H1 (cell line): Measurements from ENCODE around the gene RENBP. TPM values are rescaled to one million over a fixed set of nuclear protein-coding genes. Genes with fewer than 3 reads are reported as not detected.

Experiments
- CTCF ChIA-PET: fragments of 300-600 bp; sonication (Branson Sonifier 250); formaldehyde crosslinking; loops from one replicate; lab custom pipeline; 2021; ENCODE audit not compliant: partially characterized antibody; lab: Charles Lee
- POLR2A ChIA-PET: fragments of 300-600 bp; sonication (Branson Sonifier 250); formaldehyde crosslinking; loops from one replicate; lab custom pipeline; 2021; ENCODE audit warnings: inconsistent platforms; ENCODE audit not compliant: partially characterized antibody; lab: Charles Lee
- DNase-seq, 2 experiments: peaks; one replicate each; pipeline versions ENCODE4 v3.0.0 to v3.0.0-alpha.2; 2010 to 2022; ENCODE audit warnings: low spot score in 2 of 2, low read depth in 1 of 2, mixed read lengths in 1 of 2
- FAIRE-seq: peaks from 2 replicates; lab custom pipeline; 2011; peaks lifted over from hg19 to GRCh38; lab: Jason Lieb, UNC
- H2AFZ ChIP-seq: 2 replicates; pipeline ENCODE4 v1.8.1; 2012; ENCODE audit warnings: low read length, inconsistent platforms
- H2AK5ac ChIP-seq: 2 replicates; pipeline ENCODE4 v1.6.1; 2013; ENCODE audit warnings: low read depth, low read length
- H2BK120ac ChIP-seq: replicated peaks from 2 replicates; pipeline ENCODE3; 2013; ENCODE audit warnings: low read depth, low read length, inconsistent platforms
- H2BK12ac ChIP-seq: 2 replicates; pipeline ENCODE4 v1.6.1; 2013; ENCODE audit warnings: low read depth, low read length
- H2BK15ac ChIP-seq: 2 replicates; pipeline ENCODE4 v1.6.1; 2013; ENCODE audit warnings: low read length
- H2BK20ac ChIP-seq: 2 replicates; pipeline ENCODE4 v1.6.1; 2013; ENCODE audit warnings: low read length
- H2BK5ac ChIP-seq: 2 replicates; pipeline ENCODE4 v1.6.1; 2013; ENCODE audit warnings: low read depth, low read length
- H3K14ac ChIP-seq: 2 replicates; pipeline ENCODE4 v1.6.1; 2013; ENCODE audit warnings: inconsistent platforms; ENCODE audit not compliant: insufficient read length
- H3K18ac ChIP-seq: 2 replicates; pipeline ENCODE4 v1.6.1; 2013; ENCODE audit warnings: low read length; ENCODE audit errors: extremely low read depth
- H3K23ac ChIP-seq: 2 replicates; pipeline ENCODE4 v1.6.1; 2013; ENCODE audit warnings: inconsistent platforms; ENCODE audit not compliant: insufficient read length
- H3K23me2 ChIP-seq: 2 replicates; pipeline ENCODE4 v1.6.1; 2013; ENCODE audit warnings: low read depth, low read length
- H3K27ac ChIP-seq: 2 replicates; pipeline ENCODE4 v1.6.1; 2011; ENCODE audit warnings: low read depth, low read length, inconsistent platforms
- H3K27me3 ChIP-seq, 4 experiments: replicated peaks in 1 of 4; 1 replicate in 1 of 4; 2 replicates in 3 of 4; pipeline versions ENCODE4 v1.6.1 to v1.8.1; 2011 to 2013; ENCODE audit warnings: low read length in 3 of 4, mild to moderate bottlenecking in 3 of 4, inconsistent platforms in 2 of 4, mixed read lengths in 2 of 4, moderate library complexity in 1 of 4; ENCODE audit not compliant: control insufficient read depth in 3 of 4, insufficient read depth in 3 of 4; ENCODE audit errors: extremely low read depth in 1 of 4
- H3K36me3 ChIP-seq, 4 experiments: 2 replicates each; pipeline versions ENCODE4 v1.6.1 to v1.8.1; 2011 to 2013; ENCODE audit warnings: mild to moderate bottlenecking in 4 of 4, low read length in 3 of 4, moderate library complexity in 2 of 4, control low read depth in 1 of 4, inconsistent platforms in 1 of 4; ENCODE audit not compliant: insufficient read depth in 4 of 4, control insufficient read depth in 2 of 4
- H3K4ac ChIP-seq: replicated peaks from 2 replicates; pipeline ENCODE3; 2013; ENCODE audit warnings: low read length, low read depth, mixed read lengths, inconsistent platforms; ENCODE audit not compliant: insufficient read length
- H3K4me1 ChIP-seq, 4 experiments: replicated peaks in 1 of 4; 1 replicate in 1 of 4; 2 replicates in 3 of 4; pipeline versions ENCODE4 v1.6.1 to v1.8.1; 2011 to 2013; ENCODE audit warnings: low read length in 3 of 4, inconsistent platforms in 2 of 4, mixed read lengths in 1 of 4; ENCODE audit not compliant: insufficient read depth in 4 of 4, control insufficient read depth in 3 of 4
- H3K4me2 ChIP-seq, 2 experiments: 2 replicates each; pipeline versions ENCODE4 v1.6.1 to v1.8.1; 2011 to 2013; ENCODE audit warnings: low read depth in 2 of 2, low read length in 2 of 2, control low read depth in 1 of 2, inconsistent platforms in 1 of 2, mild to moderate bottlenecking in 1 of 2; ENCODE audit not compliant: insufficient read depth in 1 of 2
- H3K4me3 ChIP-seq, 4 experiments: fragments of 200-600, 300-600 bp in 1 of 4; sonication (generic), shearing (Covaris generic), sonication (Bioruptor Twin) in 1 of 4; 2 replicates each; pipeline versions ENCODE4 v1.5.1 to v1.8.1; 2011 to 2016; ENCODE audit warnings: low read length in 4 of 4, low read depth in 3 of 4, control low read depth in 2 of 4, inconsistent platforms in 2 of 4, mild to moderate bottlenecking in 2 of 4, mixed read lengths in 1 of 4, moderate library complexity in 1 of 4; ENCODE audit not compliant: insufficient read depth in 2 of 4; ENCODE audit errors: extremely low read depth in 1 of 4
- H3K56ac ChIP-seq: replicated peaks from 2 replicates; pipeline ENCODE3; 2013; ENCODE audit warnings: low read depth, mild to moderate bottlenecking, mixed read lengths, low read length, inconsistent platforms; ENCODE audit not compliant: insufficient read length
- H3K79me1 ChIP-seq: 2 replicates; pipeline ENCODE4 v1.6.1; 2013; ENCODE audit warnings: low read depth, low read length, control low read depth
- H3K79me2 ChIP-seq, 2 experiments: 2 replicates each; pipeline versions ENCODE4 v1.6.1 to v1.8.1; 2012 to 2013; ENCODE audit warnings: low read length in 2 of 2, mild to moderate bottlenecking in 2 of 2, inconsistent platforms in 1 of 2; ENCODE audit not compliant: insufficient read depth in 2 of 2, control insufficient read depth in 1 of 2
- H3K9ac ChIP-seq, 4 experiments: replicated peaks in 1 of 4; 1 replicate in 1 of 4; 2 replicates in 3 of 4; pipeline versions ENCODE4 v1.6.1 to v1.8.1; 2011 to 2013; ENCODE audit warnings: low read depth in 3 of 4, low read length in 3 of 4, control low read depth in 2 of 4, mild to moderate bottlenecking in 2 of 4, moderate library complexity in 2 of 4, inconsistent platforms in 1 of 4; ENCODE audit errors: extremely low read depth in 1 of 4
- H3K9me3 ChIP-seq, 2 experiments: 2 replicates each; pipeline versions ENCODE4 v1.6.1 to v1.8.1; 2012 to 2013; ENCODE audit warnings: mild to moderate bottlenecking in 2 of 2, moderate library complexity in 2 of 2, control low read depth in 1 of 2, inconsistent platforms in 1 of 2, low read depth in 1 of 2, low read length in 1 of 2, mixed read lengths in 1 of 2; ENCODE audit not compliant: insufficient read depth in 2 of 2
- H4K20me1 ChIP-seq, 2 experiments: replicated peaks in 1 of 2; 2 replicates each; pipeline versions ENCODE3 to v1.8.1; 2011 to 2013; ENCODE audit warnings: inconsistent platforms in 2 of 2, low read length in 2 of 2, mild to moderate bottlenecking in 1 of 2; ENCODE audit not compliant: insufficient read depth in 2 of 2, control insufficient read depth in 1 of 2
- H4K5ac ChIP-seq: 2 replicates; pipeline ENCODE4 v1.6.1; 2013; ENCODE audit warnings: low read length, low read depth, mixed read lengths, inconsistent platforms; ENCODE audit not compliant: insufficient read length
- H4K8ac ChIP-seq: 2 replicates; pipeline ENCODE4 v1.8.0; 2013; ENCODE audit warnings: mild to moderate bottlenecking, moderate library complexity, low read length, inconsistent platforms; ENCODE audit not compliant: insufficient read depth; ENCODE audit errors: extremely low read depth
- H4K91ac ChIP-seq: replicated peaks from 2 replicates; pipeline ENCODE3; 2013; ENCODE audit warnings: low read length, mixed read lengths, inconsistent platforms; ENCODE audit not compliant: insufficient read length
- ASH2L ChIP-seq: fragments of 200-600, 300-600 bp; sonication (generic); IDR thresholded peaks from one replicate; pipeline ENCODE4 v1.7.1; 2017; ENCODE audit warnings: low read length
- EZH2 ChIP-seq: fragments of 200-600 bp; sonication (generic); IDR thresholded peaks from 2 replicates; pipeline ENCODE4 v1.7.1; 2012; ENCODE audit warnings: low read depth, mild to moderate bottlenecking, moderate library complexity, low read length, inconsistent platforms; ENCODE audit not compliant: severe bottlenecking
- FOSL1 ChIP-seq: IDR thresholded peaks from 2 replicates; pipeline ENCODE4 v1.6.1; 2011; ENCODE audit warnings: mild to moderate bottlenecking, low read depth, low read length, moderate library complexity; ENCODE audit not compliant: insufficient read depth
- GABPA ChIP-seq: IDR thresholded peaks from 2 replicates; pipeline ENCODE4 v1.6.1; 2011; ENCODE audit warnings: mild to moderate bottlenecking, low read length, moderate library complexity, borderline replicate concordance; ENCODE audit not compliant: insufficient read depth
- NRF1 ChIP-seq: IDR thresholded peaks from 2 replicates; pipeline ENCODE4 v1.6.1; 2011; ENCODE audit warnings: mild to moderate bottlenecking, low read depth, low read length, improper control_type of control experiment
- POU5F1 ChIP-seq: IDR thresholded peaks from 2 replicates; pipeline ENCODE4 v1.6.1; 2011; ENCODE audit warnings: low read depth, mild to moderate bottlenecking, low read length, moderate library complexity
- SAP30 ChIP-seq: fragments of 300-600 bp; sonication (generic); IDR thresholded peaks from 2 replicates; pipeline ENCODE4 v1.7.1; 2012; ENCODE audit warnings: low read length, moderate library complexity, mild to moderate bottlenecking, inconsistent platforms; ENCODE audit not compliant: insufficient read depth, insufficient replicate concordance
- SRF ChIP-seq: IDR thresholded peaks from 2 replicates; pipeline ENCODE4 v1.6.1; 2011; ENCODE audit warnings: mild to moderate bottlenecking, low read depth, low read length, moderate library complexity
- WGBS, 2 experiments: shearing (Covaris generic) in 1 of 2; methylation state at CpG; one replicate each; pipeline versions ENCODE4 v1.1.6 to v1.1.7; 2013 to 2015; ENCODE audit warnings: low lambda C conversion rate in 2 of 2, mixed read lengths in 2 of 2, inconsistent platforms in 1 of 2, low coverage in 1 of 2, missing lambda C conversion rate in 1 of 2; ENCODE audit not compliant: insufficient replicate concordance in 2 of 2, insufficient coverage in 1 of 2, insufficient read length in 1 of 2; ENCODE audit errors: extremely low coverage in 1 of 2, missing lambda C conversion rate in 1 of 2; 5-methylcytosine and 5-hydroxymethylcytosine counted together
- polyA plus RNA-seq, 7 experiments: library from polyadenylated mRNA; depleted of rRNA in 3 of 7; stranded (reverse) in 5 of 7; unstranded in 2 of 7; fragments of >200 nt in 5 of 7; fragments of 200-250 nt in 2 of 7; gene quantifications; 1 replicate in 5 of 7; 2 replicates in 1 of 7; 4 replicates in 1 of 7; pipeline versions ENCODE4 v1.2.1 to v1.2.3, GENCODE V29; 2011 to 2013; ENCODE audit warnings: missing spikeins in 2 of 7, mixed read lengths in 2 of 7
- total RNA-seq: library from RNA; stranded (reverse); fragmentation: NEBNext Ultra II Directional; extraction: Animal tissue kit (Norgen Biotek cat#: 25700); gene quantifications from 2 replicates; pipeline ENCODE4 v1.2.1, GENCODE V29; 2021
- TF ChIP-seq, protein P1 (sequence below): IDR thresholded peaks from 2 replicates; pipeline ENCODE4 v1.6.1; 2011; ENCODE audit warnings: low read depth, mild to moderate bottlenecking, low read length; ENCODE audit not compliant: insufficient read depth
- TF ChIP-seq, protein P2 (sequence below): IDR thresholded peaks from 2 replicates; pipeline ENCODE4 v1.6.1; 2011; ENCODE audit warnings: low read length, improper control_type of control experiment

RENBP gene
- total and polyA plus RNA-seq, 2 of the 8 experiments (the other 6 are each of a cell fraction or from before 2014, with no cell fraction given), result 12.4 to 21.8 TPM

DNA sequence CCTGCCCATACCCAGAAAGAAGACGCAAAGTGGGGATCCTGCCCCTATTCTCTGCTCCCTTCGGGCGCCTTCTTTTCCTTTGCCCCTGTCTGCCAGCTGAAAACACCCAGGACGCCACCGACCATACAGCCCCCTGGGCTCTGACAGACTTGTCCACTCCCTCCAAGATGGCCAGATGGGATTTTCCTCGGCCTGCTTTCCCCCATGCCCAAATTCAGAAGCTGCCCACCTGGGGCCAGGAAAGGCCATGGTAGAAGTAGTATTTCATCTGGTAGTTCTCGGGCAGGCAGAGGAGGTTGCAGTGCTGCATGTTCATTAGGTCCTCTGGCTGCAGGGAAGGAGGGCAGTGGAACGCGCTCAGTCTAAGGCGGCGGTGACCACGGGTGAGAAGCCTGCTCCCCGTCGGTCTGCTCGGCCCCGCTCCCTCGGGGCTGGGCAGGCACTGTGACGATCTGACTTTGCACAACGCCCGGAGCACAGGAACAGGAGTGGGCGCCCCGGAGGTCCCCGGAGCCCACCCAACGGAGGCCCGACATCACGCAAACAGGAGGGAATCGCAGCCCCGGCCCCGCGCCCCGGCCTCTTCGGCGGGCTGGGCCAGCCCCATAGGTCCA is 10.2 kb downstream of the RENBP start:
- H3K9me3 ChIP-seq, result no peaks in the 10 kb centered on the region
- H2BK12ac ChIP-seq, result no peak overlapping the region
- peaks cover 0 to 10% (median 4%) of the 10 kb centered on the region in 4 experiments; a peak in 2 of 8 replicates for H3K36me3 ChIP-seq
- no peak overlapping the region for H4K8ac ChIP-seq
- H3K23ac ChIP-seq, result no peak overlapping the region
- peak overlapping the region; percentile 57 to 87 (median 66) for H3K4me3 ChIP-seq
- no peak overlapping the region for H2AFZ ChIP-seq
- H3K79me2 ChIP-seq, result peaks cover 0 to 13% of the 10 kb centered on the region in 2 experiments; a peak in 2 of 4 replicates
- H3K18ac ChIP-seq, result no peak overlapping the region
- H3K23me2 ChIP-seq, result 0 out of 2 replicates have a peak, but pooled peaks cover 2% of the 10 kb centered on the region
- WGBS, 2 experiments, result 6% methylated on average over 8 of the region's 33 CpGs; no CpG with 5 or more reads in 1 of the 2 experiments
- POLR2A ChIA-PET, result interaction anchor here (0.7 to 18.9 kb wide), 8 partner anchors 10 to 334 kb away, joined by 3 to 231 read pairs (median 4); partner anchors contain the start of genes ARHGAP4, IDH3G, RENBP and SSR4
- H3K27me3 ChIP-seq, result no peaks in the 10 kb centered on the region
- no peak overlapping the region for H4K5ac ChIP-seq
- no peak overlapping the region for H2AK5ac ChIP-seq
- FAIRE-seq (no peak), DNase-seq (no peak)
- H3K56ac ChIP-seq, result no peak overlapping the region
- H2BK5ac ChIP-seq, result no peak overlapping the region
- H2BK20ac ChIP-seq, result no peak overlapping the region
- TF ChIP-seq POU5F1 (no peak), EZH2 (no peak), ASH2L (no peak), GABPA (no peak), NRF1 (no peak), SRF (no peak), SAP30 (no peak), FOSL1 (no peak)
- TF ChIP-seq, protein P1, sequence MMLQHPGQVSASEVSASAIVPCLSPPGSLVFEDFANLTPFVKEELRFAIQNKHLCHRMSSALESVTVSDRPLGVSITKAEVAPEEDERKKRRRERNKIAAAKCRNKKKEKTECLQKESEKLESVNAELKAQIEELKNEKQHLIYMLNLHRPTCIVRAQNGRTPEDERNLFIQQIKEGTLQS, result no peak
- TF ChIP-seq, protein P2, sequence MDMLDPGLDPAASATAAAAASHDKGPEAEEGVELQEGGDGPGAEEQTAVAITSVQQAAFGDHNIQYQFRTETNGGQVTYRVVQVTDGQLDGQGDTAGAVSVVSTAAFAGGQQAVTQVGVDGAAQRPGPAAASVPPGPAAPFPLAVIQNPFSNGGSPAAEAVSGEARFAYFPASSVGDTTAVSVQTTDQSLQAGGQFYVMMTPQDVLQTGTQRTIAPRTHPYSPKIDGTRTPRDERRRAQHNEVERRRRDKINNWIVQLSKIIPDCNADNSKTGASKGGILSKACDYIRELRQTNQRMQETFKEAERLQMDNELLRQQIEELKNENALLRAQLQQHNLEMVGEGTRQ, result no peak
- TF ChIP-seq, all 59 proteins: peak for 0
- Histone ChIP-seq H4K91ac (no peak overlapping the region), H3K27ac (no peak overlapping the region), H3K9ac (peak overlapping the region; percentile 20 to 80 (median 60); a peak in 5 of 7 replicates), H3K4me1 (peaks cover 0 to 5% (median 3%) of the 10 kb centered on the region in 4 experiments; a peak in 5 of 7 replicates), H3K14ac (no peak overlapping the region), H4K20me1 (peaks cover 0 to 3% of the 10 kb centered on the region in 2 experiments), H3K4ac (no peak overlapping the region), H2BK15ac (no peak overlapping the region), H2BK120ac (no peak overlapping the region), H3K79me1 (no peaks in the 10 kb centered on the region), H3K4me2 (peak overlapping the region; percentile 70 to 79)
- CTCF ChIA-PET, result interaction anchor here (0.7 to 19.6 kb wide), 4 partner anchors 10 to 156 kb away, joined by 3 to 272 read pairs (median 4); partner anchors contain the start of gene RENBP
